ENCODE data around the gene RBM27.
"Not testable (repeated sequence)": the region's sequence is repeated elsewhere in the genome, so short reads cannot be mapped to it uniquely, and the experiment has no call there.

The RBM27 gene

DNA sequence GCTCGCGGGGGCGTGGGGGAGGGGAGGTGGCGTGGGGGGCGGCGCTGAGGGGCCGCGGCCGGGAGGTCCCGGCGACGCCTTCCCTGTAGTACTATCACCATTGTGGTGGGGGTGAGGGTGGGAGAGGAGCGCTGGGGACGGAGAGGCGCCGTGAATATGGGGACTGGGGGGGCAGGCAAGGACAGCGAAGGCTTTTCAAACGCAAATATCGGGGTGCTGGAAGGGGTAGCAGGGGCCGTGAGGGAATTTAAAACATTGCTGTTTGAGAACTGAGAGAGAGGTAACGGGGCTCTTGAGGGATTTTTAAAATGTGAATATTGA is 427 bp downstream of the RBM27 start:
- peak overlapping the region; percentile 70 to 86 for H3K9ac ChIP-seq (ENCODE audit: low read depth in 1 of 2, low read length in 2 of 2)
- H3K4me1 ChIP-seq (ENCODE audit: control insufficient read depth in 2 of 2, insufficient read depth in 2 of 2, low read length in 2 of 2): peaks cover 5 to 8% of the 10 kb centered on the region in 2 donors
- H3K27me3 ChIP-seq (ENCODE audit: control insufficient read depth in 2 of 2, insufficient read depth in 2 of 2, low read length in 2 of 2): no peaks in the 10 kb centered on the region
- peak overlapping the region; percentile 64 to 82 for H3K27ac ChIP-seq (ENCODE audit: low read depth in 2 of 2, low read length in 2 of 2)
- H3K36me3 ChIP-seq (ENCODE audit: control insufficient read depth in 2 of 2, insufficient read depth in 2 of 2, low read length in 2 of 2): no peaks in the 10 kb centered on the region
- no peaks in the 10 kb centered on the region for H3K9me3 ChIP-seq (ENCODE audit: control insufficient read depth in 2 of 2, low read length in 2 of 2)
- H3K4me3 ChIP-seq (ENCODE audit: low read length in 2 of 2): peak overlapping the region; percentile 90

DNA sequence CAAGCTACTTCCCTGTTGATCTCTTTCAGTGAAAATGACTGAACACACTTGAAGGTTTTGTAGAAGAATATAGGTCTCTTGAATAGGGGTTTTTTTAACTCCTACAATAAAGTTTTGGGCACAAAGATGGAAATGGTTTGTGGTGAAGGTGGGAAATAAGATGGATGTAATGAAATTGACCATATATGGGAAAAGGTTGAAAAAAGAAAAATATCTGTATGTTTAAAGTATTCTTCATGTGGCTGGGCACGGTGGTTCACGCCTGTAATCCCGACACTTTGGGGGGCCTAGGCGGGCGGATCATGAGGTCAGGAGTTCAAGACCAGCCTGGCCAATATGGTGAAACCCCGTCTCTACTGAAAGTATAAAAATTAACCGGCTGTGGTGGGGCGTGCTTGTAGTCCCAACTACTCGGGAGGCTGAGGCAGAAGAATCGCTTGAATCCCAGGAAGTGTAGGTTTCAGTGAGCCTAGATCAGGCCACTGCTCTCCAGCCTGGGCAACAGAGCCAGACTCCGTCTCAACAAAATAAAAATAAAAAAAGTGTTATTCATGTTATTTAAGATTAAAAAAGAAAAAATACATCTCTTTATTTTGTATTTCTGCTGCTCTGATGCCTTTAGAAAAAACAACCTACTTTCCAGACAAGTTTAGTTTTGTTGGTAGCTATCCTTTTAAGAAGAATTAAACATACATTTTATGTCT is 2.2 kb downstream of the RBM27 start:
- Histone ChIP-seq H3K4me1 (ENCODE audit: control insufficient read depth in 2 of 2, insufficient read depth in 2 of 2, low read length in 2 of 2) (peaks cover 9 to 11% of the 10 kb centered on the region in 2 donors), H3K27me3 (ENCODE audit: control insufficient read depth in 2 of 2, insufficient read depth in 2 of 2, low read length in 2 of 2) (no peaks in the 10 kb centered on the region), H3K9me3 (ENCODE audit: control insufficient read depth in 2 of 2, low read length in 2 of 2) (no peaks in the 10 kb centered on the region), H3K27ac (ENCODE audit: low read depth in 2 of 2, low read length in 2 of 2) (no peak overlapping the region), H3K9ac (ENCODE audit: low read depth in 1 of 2, low read length in 2 of 2) (no peak overlapping the region), H3K4me3 (ENCODE audit: low read length in 2 of 2) (peak overlapping the region in 1 of 2 donors; percentile 17), H3K36me3 (ENCODE audit: control insufficient read depth in 2 of 2, insufficient read depth in 2 of 2, low read length in 2 of 2) (no peaks in the 10 kb centered on the region)

DNA sequence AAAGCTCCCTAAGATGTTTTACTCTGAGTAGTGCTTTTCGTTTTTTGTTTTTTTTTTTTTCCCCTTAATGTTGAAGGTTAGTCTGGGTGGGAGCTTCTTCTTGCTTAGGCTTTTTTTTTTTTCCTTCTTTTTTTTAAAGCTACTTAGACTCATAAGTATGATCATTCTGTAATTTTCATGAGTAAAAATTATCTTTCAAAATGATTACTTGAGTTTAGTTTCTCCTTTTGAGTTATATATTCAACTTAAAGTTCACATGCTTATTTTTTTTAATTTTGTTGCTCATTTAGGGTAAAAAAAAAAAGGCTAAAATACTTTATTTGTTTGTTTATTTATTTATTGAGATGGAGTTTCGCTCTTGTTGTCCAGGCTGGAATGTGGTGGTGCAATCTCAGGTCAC is 2.9 kb downstream of the RBM27 start:
- Histone ChIP-seq H3K4me3 (ENCODE audit: low read length in 2 of 2) (no peak overlapping the region), H3K27me3 (ENCODE audit: control insufficient read depth in 2 of 2, insufficient read depth in 2 of 2, low read length in 2 of 2) (no peaks in the 10 kb centered on the region), H3K27ac (ENCODE audit: low read depth in 2 of 2, low read length in 2 of 2) (no peak overlapping the region), H3K4me1 (ENCODE audit: control insufficient read depth in 2 of 2, insufficient read depth in 2 of 2, low read length in 2 of 2) (peaks cover 9 to 11% of the 10 kb centered on the region in 2 donors), H3K9me3 (ENCODE audit: control insufficient read depth in 2 of 2, low read length in 2 of 2) (no peaks in the 10 kb centered on the region), H3K9ac (ENCODE audit: low read depth in 1 of 2, low read length in 2 of 2) (no peak overlapping the region), H3K36me3 (ENCODE audit: control insufficient read depth in 2 of 2, insufficient read depth in 2 of 2, low read length in 2 of 2) (no peaks in the 10 kb centered on the region)

- H3K4me3 ChIP-seq (ENCODE audit: low read length in 2 of 2): no peak overlapping the region
These were observed 5.6 kb downstream of the RBM27 start for GRCh38 chr5:146208916-146209522.

GRCh38 chr5:146209714-146210113 is 6.3 kb downstream of the RBM27 start:
- Histone ChIP-seq H3K4me3 (ENCODE audit: low read length in 2 of 2) (no peak overlapping the region), H3K36me3 (ENCODE audit: control insufficient read depth in 2 of 2, insufficient read depth in 2 of 2, low read length in 2 of 2) (no peaks in the 10 kb centered on the region), H3K9me3 (ENCODE audit: control insufficient read depth in 2 of 2, low read length in 2 of 2) (no peaks in the 10 kb centered on the region), H3K9ac (ENCODE audit: low read depth in 1 of 2, low read length in 2 of 2) (no peak overlapping the region), H3K27me3 (ENCODE audit: control insufficient read depth in 2 of 2, insufficient read depth in 2 of 2, low read length in 2 of 2) (no peaks in the 10 kb centered on the region), H3K4me1 (ENCODE audit: control insufficient read depth in 2 of 2, insufficient read depth in 2 of 2, low read length in 2 of 2) (peaks cover 4 to 8% of the 10 kb centered on the region in 2 donors), H3K27ac (ENCODE audit: low read depth in 2 of 2, low read length in 2 of 2) (no peak overlapping the region)

More at GRCh38 chr5:146208916-146209522, 5.6 kb downstream of the RBM27 start:
- Histone ChIP-seq H3K36me3 (ENCODE audit: control insufficient read depth in 2 of 2, insufficient read depth in 2 of 2, low read length in 2 of 2) (no peaks in the 10 kb centered on the region), H3K27ac (ENCODE audit: low read depth in 2 of 2, low read length in 2 of 2) (no peak overlapping the region), H3K27me3 (ENCODE audit: control insufficient read depth in 2 of 2, insufficient read depth in 2 of 2, low read length in 2 of 2) (no peaks in the 10 kb centered on the region), H3K4me1 (ENCODE audit: control insufficient read depth in 2 of 2, insufficient read depth in 2 of 2, low read length in 2 of 2) (peaks cover 9 to 14% of the 10 kb centered on the region in 2 donors), H3K9me3 (ENCODE audit: control insufficient read depth in 2 of 2, low read length in 2 of 2) (no peaks in the 10 kb centered on the region), H3K9ac (ENCODE audit: low read depth in 1 of 2, low read length in 2 of 2) (no peak overlapping the region)

- not testable (repeated sequence) for H3K27me3 ChIP-seq (ENCODE audit: control insufficient read depth in 2 of 2, insufficient read depth in 2 of 2, low read length in 2 of 2); H3K27ac ChIP-seq (ENCODE audit: low read depth in 2 of 2, low read length in 2 of 2); H3K36me3 ChIP-seq (ENCODE audit: control insufficient read depth in 2 of 2, insufficient read depth in 2 of 2, low read length in 2 of 2); H3K4me1 ChIP-seq (ENCODE audit: control insufficient read depth in 2 of 2, insufficient read depth in 2 of 2, low read length in 2 of 2); H3K9ac ChIP-seq (ENCODE audit: low read depth in 1 of 2, low read length in 2 of 2); H3K9me3 ChIP-seq (ENCODE audit: control insufficient read depth in 2 of 2, low read length in 2 of 2); H3K4me3 ChIP-seq (ENCODE audit: low read length in 2 of 2)
These were observed 7.4 kb downstream of the RBM27 start for GRCh38 chr5:146210810-146211209.

GRCh38 chr5:146213210-146213826 is 9.9 kb downstream of the RBM27 start:
- no peaks in the 10 kb centered on the region for H3K9me3 ChIP-seq (ENCODE audit: control insufficient read depth in 2 of 2, low read length in 2 of 2)
- no peak overlapping the region for H3K27ac ChIP-seq (ENCODE audit: low read depth in 2 of 2, low read length in 2 of 2)
- no peak overlapping the region for H3K9ac ChIP-seq (ENCODE audit: low read depth in 1 of 2, low read length in 2 of 2)
- no peaks in the 10 kb centered on the region for H3K27me3 ChIP-seq (ENCODE audit: control insufficient read depth in 2 of 2, insufficient read depth in 2 of 2, low read length in 2 of 2)
- no peak overlapping the region for H3K4me3 ChIP-seq (ENCODE audit: low read length in 2 of 2)
- H3K4me1 ChIP-seq (ENCODE audit: control insufficient read depth in 2 of 2, insufficient read depth in 2 of 2, low read length in 2 of 2): peaks cover 4 to 6% of the 10 kb centered on the region in 2 donors
- H3K36me3 ChIP-seq (ENCODE audit: control insufficient read depth in 2 of 2, insufficient read depth in 2 of 2, low read length in 2 of 2): no peaks in the 10 kb centered on the region

DNA sequence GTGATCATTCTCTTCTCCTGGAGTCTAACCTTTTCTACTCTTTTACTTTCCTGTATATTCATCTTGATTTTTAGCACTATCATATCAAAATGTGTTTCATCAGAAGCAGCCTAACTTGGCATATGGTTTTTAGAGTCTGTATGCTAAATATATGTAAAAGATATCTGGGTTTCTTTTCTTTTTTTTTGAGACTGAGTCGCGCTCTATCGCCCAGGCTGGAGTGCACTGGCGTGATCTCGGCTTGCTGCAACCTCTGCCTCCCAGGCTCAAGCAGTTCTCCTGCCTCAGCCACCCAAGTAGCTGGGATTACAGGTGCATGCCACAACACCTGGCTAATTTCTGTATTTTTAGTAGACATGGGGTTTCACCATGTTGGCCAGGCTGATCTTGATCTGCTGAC is 11.5 kb downstream of the RBM27 start:
- not testable (repeated sequence) for H3K27me3 ChIP-seq (ENCODE audit: control insufficient read depth in 2 of 2, insufficient read depth in 2 of 2, low read length in 2 of 2)

DNA sequence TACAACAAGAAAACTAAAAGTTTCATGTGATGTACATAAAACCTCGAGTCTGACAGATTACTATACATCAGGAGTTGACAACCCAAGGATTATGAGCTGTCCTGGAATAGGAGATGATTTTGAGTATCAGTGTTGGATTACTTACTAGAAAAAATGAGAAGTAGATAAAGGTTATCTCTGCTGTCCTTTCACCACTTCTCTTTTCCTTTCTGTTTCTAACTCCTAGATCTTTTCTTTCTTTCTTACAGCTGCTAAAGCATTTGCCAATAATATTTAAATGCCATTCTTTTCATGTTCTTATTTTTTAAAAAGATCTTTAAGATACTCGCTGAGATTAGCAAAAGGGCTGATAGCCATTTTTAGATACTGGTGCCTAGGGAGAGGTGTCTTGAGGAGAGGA is 14.8 kb downstream of the RBM27 start:
- peaks cover 0 to 4% of the 10 kb centered on the region in 2 donors for H3K4me1 ChIP-seq (ENCODE audit: control insufficient read depth in 2 of 2, insufficient read depth in 2 of 2, low read length in 2 of 2)
- no peak overlapping the region for H3K4me3 ChIP-seq (ENCODE audit: low read length in 2 of 2)
- H3K27ac ChIP-seq (ENCODE audit: low read depth in 2 of 2, low read length in 2 of 2): no peak overlapping the region
- peaks cover 9 to 12% of the 10 kb centered on the region in 2 donors for H3K36me3 ChIP-seq (ENCODE audit: control insufficient read depth in 2 of 2, insufficient read depth in 2 of 2, low read length in 2 of 2)
- no peaks in the 10 kb centered on the region for H3K9me3 ChIP-seq (ENCODE audit: control insufficient read depth in 2 of 2, low read length in 2 of 2)
- H3K9ac ChIP-seq (ENCODE audit: low read depth in 1 of 2, low read length in 2 of 2): no peak overlapping the region
- no peaks in the 10 kb centered on the region for H3K27me3 ChIP-seq (ENCODE audit: control insufficient read depth in 2 of 2, insufficient read depth in 2 of 2, low read length in 2 of 2)

More for the DNA sequence above, 11.5 kb downstream of the RBM27 start:
- not testable (repeated sequence) for H3K9ac ChIP-seq (ENCODE audit: low read depth in 1 of 2, low read length in 2 of 2); H3K9me3 ChIP-seq (ENCODE audit: control insufficient read depth in 2 of 2, low read length in 2 of 2); H3K36me3 ChIP-seq (ENCODE audit: control insufficient read depth in 2 of 2, insufficient read depth in 2 of 2, low read length in 2 of 2); H3K4me1 ChIP-seq (ENCODE audit: control insufficient read depth in 2 of 2, insufficient read depth in 2 of 2, low read length in 2 of 2); H3K4me3 ChIP-seq (ENCODE audit: low read length in 2 of 2); H3K27ac ChIP-seq (ENCODE audit: low read depth in 2 of 2, low read length in 2 of 2)

DNA sequence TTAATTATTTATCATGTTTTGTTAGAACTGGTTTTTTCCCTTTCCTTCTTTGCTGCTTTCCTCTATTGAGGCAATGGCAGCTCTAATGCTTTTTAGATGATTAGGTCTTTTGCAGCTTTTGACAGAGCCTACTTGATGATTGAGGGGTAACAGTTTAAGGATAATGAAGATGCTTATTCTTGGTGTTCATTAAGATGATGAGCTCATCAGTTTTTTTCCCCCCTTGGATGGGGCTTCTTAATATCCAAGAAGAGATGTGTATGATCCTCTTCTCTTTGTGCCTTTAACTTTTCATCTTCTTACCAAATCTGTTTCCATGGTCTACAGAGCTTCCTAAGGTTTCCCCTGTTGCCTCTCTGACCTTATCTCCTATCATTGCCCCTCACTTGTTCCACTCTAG is 15.8 kb downstream of the RBM27 start:
- Histone ChIP-seq H3K9ac (ENCODE audit: low read depth in 1 of 2, low read length in 2 of 2) (no peak overlapping the region), H3K27me3 (ENCODE audit: control insufficient read depth in 2 of 2, insufficient read depth in 2 of 2, low read length in 2 of 2) (no peaks in the 10 kb centered on the region), H3K4me3 (ENCODE audit: low read length in 2 of 2) (no peak overlapping the region), H3K36me3 (ENCODE audit: control insufficient read depth in 2 of 2, insufficient read depth in 2 of 2, low read length in 2 of 2) (peaks cover 12 to 18% of the 10 kb centered on the region in 2 donors), H3K9me3 (ENCODE audit: control insufficient read depth in 2 of 2, low read length in 2 of 2) (no peaks in the 10 kb centered on the region), H3K4me1 (ENCODE audit: control insufficient read depth in 2 of 2, insufficient read depth in 2 of 2, low read length in 2 of 2) (no peaks in the 10 kb centered on the region), H3K27ac (ENCODE audit: low read depth in 2 of 2, low read length in 2 of 2) (no peak overlapping the region)
